ENCODE measurements around the gene CARD14. TPM values are rescaled to one million over a fixed set of nuclear protein-coding genes. Genes with fewer than 3 reads are reported as not detected.

CARD14 gene
- total and polyA plus RNA-seq, 2 of the 13 experiments (the other 11 are each of a cell fraction or from before 2014, with no cell fraction given): 0.11 TPM; not detected in 1

GRCh38 chr17:80254396-80255251, 84.8 kb downstream of the CARD14 start (continued):
- TF ChIP-seq, protein P1, sequence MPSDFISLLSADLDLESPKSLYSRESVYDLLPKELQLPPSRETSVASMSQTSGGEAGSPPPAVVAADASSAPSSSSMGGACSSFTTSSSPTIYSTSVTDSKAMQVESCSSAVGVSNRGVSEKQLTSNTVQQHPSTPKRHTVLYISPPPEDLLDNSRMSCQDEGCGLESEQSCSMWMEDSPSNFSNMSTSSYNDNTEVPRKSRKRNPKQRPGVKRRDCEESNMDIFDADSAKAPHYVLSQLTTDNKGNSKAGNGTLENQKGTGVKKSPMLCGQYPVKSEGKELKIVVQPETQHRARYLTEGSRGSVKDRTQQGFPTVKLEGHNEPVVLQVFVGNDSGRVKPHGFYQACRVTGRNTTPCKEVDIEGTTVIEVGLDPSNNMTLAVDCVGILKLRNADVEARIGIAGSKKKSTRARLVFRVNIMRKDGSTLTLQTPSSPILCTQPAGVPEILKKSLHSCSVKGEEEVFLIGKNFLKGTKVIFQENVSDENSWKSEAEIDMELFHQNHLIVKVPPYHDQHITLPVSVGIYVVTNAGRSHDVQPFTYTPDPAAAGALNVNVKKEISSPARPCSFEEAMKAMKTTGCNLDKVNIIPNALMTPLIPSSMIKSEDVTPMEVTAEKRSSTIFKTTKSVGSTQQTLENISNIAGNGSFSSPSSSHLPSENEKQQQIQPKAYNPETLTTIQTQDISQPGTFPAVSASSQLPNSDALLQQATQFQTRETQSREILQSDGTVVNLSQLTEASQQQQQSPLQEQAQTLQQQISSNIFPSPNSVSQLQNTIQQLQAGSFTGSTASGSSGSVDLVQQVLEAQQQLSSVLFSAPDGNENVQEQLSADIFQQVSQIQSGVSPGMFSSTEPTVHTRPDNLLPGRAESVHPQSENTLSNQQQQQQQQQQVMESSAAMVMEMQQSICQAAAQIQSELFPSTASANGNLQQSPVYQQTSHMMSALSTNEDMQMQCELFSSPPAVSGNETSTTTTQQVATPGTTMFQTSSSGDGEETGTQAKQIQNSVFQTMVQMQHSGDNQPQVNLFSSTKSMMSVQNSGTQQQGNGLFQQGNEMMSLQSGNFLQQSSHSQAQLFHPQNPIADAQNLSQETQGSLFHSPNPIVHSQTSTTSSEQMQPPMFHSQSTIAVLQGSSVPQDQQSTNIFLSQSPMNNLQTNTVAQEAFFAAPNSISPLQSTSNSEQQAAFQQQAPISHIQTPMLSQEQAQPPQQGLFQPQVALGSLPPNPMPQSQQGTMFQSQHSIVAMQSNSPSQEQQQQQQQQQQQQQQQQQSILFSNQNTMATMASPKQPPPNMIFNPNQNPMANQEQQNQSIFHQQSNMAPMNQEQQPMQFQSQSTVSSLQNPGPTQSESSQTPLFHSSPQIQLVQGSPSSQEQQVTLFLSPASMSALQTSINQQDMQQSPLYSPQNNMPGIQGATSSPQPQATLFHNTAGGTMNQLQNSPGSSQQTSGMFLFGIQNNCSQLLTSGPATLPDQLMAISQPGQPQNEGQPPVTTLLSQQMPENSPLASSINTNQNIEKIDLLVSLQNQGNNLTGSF (CRISPR knock-in tag; IDR thresholded peaks at IDR 0.05): no peak
- TF ChIP-seq MLLT10 (CRISPR knock-in tag; IDR thresholded peaks at IDR 0.05) (no peak), ARID2 (CRISPR knock-in tag; IDR thresholded peaks at IDR 0.05; ENCODE audit: borderline replicate concordance) (no peak), SOX5 (CRISPR knock-in tag; IDR thresholded peaks at IDR 0.05; ENCODE audit: borderline replicate concordance) (peak; percentile 35; the same call in 1 of the 2 replicates), RARG (CRISPR knock-in tag; IDR thresholded peaks at IDR 0.05; ENCODE audit: low read depth) (no peak), MTF1 (CRISPR knock-in tag; IDR thresholded peaks at IDR 0.05) (no peak), SALL1 (CRISPR knock-in tag; IDR thresholded peaks at IDR 0.05) (peak; percentile 63), RFX3 (CRISPR knock-in tag; IDR thresholded peaks at IDR 0.05) (no peak), CHD4 (IDR thresholded peaks at IDR 0.05; ENCODE audit: borderline replicate concordance, low read length) (no peak), POLR2G (IDR thresholded peaks at IDR 0.05; ENCODE audit: low read depth, low read length) (no peak), NFE2L2 (IDR thresholded peaks at IDR 0.05; ENCODE audit: low read length) (peak; percentile 99), ISL2 (CRISPR knock-in tag; IDR thresholded peaks at IDR 0.05) (no peak)
- TF ChIP-seq, protein P2, sequence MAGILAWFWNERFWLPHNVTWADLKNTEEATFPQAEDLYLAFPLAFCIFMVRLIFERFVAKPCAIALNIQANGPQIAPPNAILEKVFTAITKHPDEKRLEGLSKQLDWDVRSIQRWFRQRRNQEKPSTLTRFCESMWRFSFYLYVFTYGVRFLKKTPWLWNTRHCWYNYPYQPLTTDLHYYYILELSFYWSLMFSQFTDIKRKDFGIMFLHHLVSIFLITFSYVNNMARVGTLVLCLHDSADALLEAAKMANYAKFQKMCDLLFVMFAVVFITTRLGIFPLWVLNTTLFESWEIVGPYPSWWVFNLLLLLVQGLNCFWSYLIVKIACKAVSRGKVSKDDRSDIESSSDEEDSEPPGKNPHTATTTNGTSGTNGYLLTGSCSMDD (CRISPR knock-in tag; IDR thresholded peaks at IDR 0.05): no peak
- TF ChIP-seq, protein P3, sequence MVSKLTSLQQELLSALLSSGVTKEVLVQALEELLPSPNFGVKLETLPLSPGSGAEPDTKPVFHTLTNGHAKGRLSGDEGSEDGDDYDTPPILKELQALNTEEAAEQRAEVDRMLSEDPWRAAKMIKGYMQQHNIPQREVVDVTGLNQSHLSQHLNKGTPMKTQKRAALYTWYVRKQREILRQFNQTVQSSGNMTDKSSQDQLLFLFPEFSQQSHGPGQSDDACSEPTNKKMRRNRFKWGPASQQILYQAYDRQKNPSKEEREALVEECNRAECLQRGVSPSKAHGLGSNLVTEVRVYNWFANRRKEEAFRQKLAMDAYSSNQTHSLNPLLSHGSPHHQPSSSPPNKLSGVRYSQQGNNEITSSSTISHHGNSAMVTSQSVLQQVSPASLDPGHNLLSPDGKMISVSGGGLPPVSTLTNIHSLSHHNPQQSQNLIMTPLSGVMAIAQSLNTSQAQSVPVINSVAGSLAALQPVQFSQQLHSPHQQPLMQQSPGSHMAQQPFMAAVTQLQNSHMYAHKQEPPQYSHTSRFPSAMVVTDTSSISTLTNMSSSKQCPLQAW (CRISPR knock-in tag; IDR thresholded peaks at IDR 0.05): no peak
- TF ChIP-seq, protein P4, sequence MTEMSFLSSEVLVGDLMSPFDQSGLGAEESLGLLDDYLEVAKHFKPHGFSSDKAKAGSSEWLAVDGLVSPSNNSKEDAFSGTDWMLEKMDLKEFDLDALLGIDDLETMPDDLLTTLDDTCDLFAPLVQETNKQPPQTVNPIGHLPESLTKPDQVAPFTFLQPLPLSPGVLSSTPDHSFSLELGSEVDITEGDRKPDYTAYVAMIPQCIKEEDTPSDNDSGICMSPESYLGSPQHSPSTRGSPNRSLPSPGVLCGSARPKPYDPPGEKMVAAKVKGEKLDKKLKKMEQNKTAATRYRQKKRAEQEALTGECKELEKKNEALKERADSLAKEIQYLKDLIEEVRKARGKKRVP (CRISPR knock-in tag; IDR thresholded peaks at IDR 0.05): peak in 1 of 2 experiments; percentile 75; a peak in 1 of 4 replicates
- TF ChIP-seq, protein P5, sequence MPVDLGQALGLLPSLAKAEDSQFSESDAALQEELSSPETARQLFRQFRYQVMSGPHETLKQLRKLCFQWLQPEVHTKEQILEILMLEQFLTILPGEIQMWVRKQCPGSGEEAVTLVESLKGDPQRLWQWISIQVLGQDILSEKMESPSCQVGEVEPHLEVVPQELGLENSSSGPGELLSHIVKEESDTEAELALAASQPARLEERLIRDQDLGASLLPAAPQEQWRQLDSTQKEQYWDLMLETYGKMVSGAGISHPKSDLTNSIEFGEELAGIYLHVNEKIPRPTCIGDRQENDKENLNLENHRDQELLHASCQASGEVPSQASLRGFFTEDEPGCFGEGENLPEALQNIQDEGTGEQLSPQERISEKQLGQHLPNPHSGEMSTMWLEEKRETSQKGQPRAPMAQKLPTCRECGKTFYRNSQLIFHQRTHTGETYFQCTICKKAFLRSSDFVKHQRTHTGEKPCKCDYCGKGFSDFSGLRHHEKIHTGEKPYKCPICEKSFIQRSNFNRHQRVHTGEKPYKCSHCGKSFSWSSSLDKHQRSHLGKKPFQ (CRISPR knock-in tag; IDR thresholded peaks at IDR 0.05; ENCODE audit: insufficient replicate concordance): no peak
- TF ChIP-seq, protein P6, sequence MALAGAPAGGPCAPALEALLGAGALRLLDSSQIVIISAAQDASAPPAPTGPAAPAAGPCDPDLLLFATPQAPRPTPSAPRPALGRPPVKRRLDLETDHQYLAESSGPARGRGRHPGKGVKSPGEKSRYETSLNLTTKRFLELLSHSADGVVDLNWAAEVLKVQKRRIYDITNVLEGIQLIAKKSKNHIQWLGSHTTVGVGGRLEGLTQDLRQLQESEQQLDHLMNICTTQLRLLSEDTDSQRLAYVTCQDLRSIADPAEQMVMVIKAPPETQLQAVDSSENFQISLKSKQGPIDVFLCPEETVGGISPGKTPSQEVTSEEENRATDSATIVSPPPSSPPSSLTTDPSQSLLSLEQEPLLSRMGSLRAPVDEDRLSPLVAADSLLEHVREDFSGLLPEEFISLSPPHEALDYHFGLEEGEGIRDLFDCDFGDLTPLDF (CRISPR knock-in tag; IDR thresholded peaks at IDR 0.05): no peak
